H9 (cell line): ENCODE data around the gene DYRK1A. TPM values are rescaled to one million over a fixed set of nuclear protein-coding genes. Genes with fewer than 3 reads are reported as not detected.

Source experiments
- DNase-seq: peaks from one replicate; pipeline ENCODE4 v3.0.0-alpha.2; 2017
- H2AFZ ChIP-seq: one replicate; pipeline ENCODE4 v1.6.1; 2013; ENCODE audit warnings: mild to moderate bottlenecking, low read length, control low read depth, moderate library complexity
- H2AK5ac ChIP-seq: 2 replicates; pipeline ENCODE4 v1.6.1; 2013; ENCODE audit warnings: low read length, control low read depth, mixed read lengths; ENCODE audit not compliant: insufficient read length
- H2BK120ac ChIP-seq: one replicate; pipeline ENCODE4 v1.6.1; 2013; ENCODE audit warnings: low read depth, mild to moderate bottlenecking, low read length, control low read depth, inconsistent platforms; ENCODE audit not compliant: poor library complexity, severe bottlenecking
- H2BK12ac ChIP-seq: 2 replicates; pipeline ENCODE4 v1.6.1; 2013; ENCODE audit warnings: low read length, control low read depth, mixed read lengths, low read depth; ENCODE audit not compliant: insufficient read length
- H2BK15ac ChIP-seq: 2 replicates; pipeline ENCODE4 v1.6.1; 2013; ENCODE audit warnings: low read depth, low read length, control low read depth
- H2BK20ac ChIP-seq: one replicate; pipeline ENCODE4 v1.6.1; 2013; ENCODE audit warnings: low read depth, mild to moderate bottlenecking, low read length, control low read depth, inconsistent platforms; ENCODE audit not compliant: poor library complexity, severe bottlenecking
- H2BK5ac ChIP-seq: 2 replicates; pipeline ENCODE4 v1.6.1; 2013; ENCODE audit warnings: low read length, control low read depth, mixed read lengths; ENCODE audit not compliant: insufficient read length
- H3K14ac ChIP-seq: 2 replicates; pipeline ENCODE4 v1.6.1; 2013; ENCODE audit warnings: low read length, control low read depth; ENCODE audit not compliant: insufficient read depth
- H3K18ac ChIP-seq: 2 replicates; pipeline ENCODE4 v1.6.1; 2013; ENCODE audit warnings: low read depth, mild to moderate bottlenecking, mixed read lengths, low read length, control low read depth; ENCODE audit not compliant: insufficient read length
- H3K23ac ChIP-seq: 2 replicates; pipeline ENCODE4 v1.6.1; 2013; ENCODE audit warnings: low read length, control low read depth, mixed read lengths, low read depth; ENCODE audit not compliant: insufficient read length
- H3K23me2 ChIP-seq: 2 replicates; pipeline ENCODE4 v1.6.1; 2013; ENCODE audit warnings: low read depth, mild to moderate bottlenecking, mixed read lengths, low read length, control low read depth; ENCODE audit not compliant: insufficient read length, poor library complexity, severe bottlenecking
- H3K27ac ChIP-seq: 2 replicates; pipeline ENCODE4 v1.5.1; 2013; ENCODE audit warnings: low read length, control low read depth, mixed read lengths, low read depth; ENCODE audit not compliant: insufficient read length
- H3K27me3 ChIP-seq: 2 replicates; pipeline ENCODE4 v1.6.1; 2013; ENCODE audit warnings: low read length, control low read depth, inconsistent platforms; ENCODE audit not compliant: insufficient read depth
- H3K4ac ChIP-seq: 2 replicates; pipeline ENCODE4 v1.6.1; 2013; ENCODE audit warnings: low read depth, mild to moderate bottlenecking, control low read depth, inconsistent platforms, low read length, moderate library complexity
- H3K4me1 ChIP-seq: 2 replicates; pipeline ENCODE4 v1.6.1; 2013; ENCODE audit warnings: low read length, control low read depth, inconsistent platforms; ENCODE audit not compliant: insufficient read depth
- H3K4me2 ChIP-seq: 2 replicates; pipeline ENCODE4 v1.6.1; 2013; ENCODE audit warnings: low read length, control low read depth, mixed read lengths; ENCODE audit not compliant: insufficient read length, insufficient read depth
- H3K56ac ChIP-seq: 2 replicates; pipeline ENCODE4 v1.6.1; 2013; ENCODE audit warnings: low read depth, mild to moderate bottlenecking, mixed read lengths, low read length, control low read depth; ENCODE audit not compliant: insufficient read length
- H3K79me1 ChIP-seq: 2 replicates; pipeline ENCODE4 v1.6.1; 2013; ENCODE audit warnings: low read depth, mild to moderate bottlenecking, moderate library complexity, low read length, control low read depth, inconsistent platforms; ENCODE audit not compliant: insufficient read depth, poor library complexity, severe bottlenecking
- H3K79me2 ChIP-seq: 2 replicates; pipeline ENCODE4 v1.6.1; 2013; ENCODE audit warnings: low read length, control low read depth, inconsistent platforms; ENCODE audit not compliant: insufficient read depth
- H3K9ac ChIP-seq: 2 replicates; pipeline ENCODE4 v1.6.1; 2013; ENCODE audit warnings: low read length, control low read depth, mixed read lengths; ENCODE audit not compliant: insufficient read length; ENCODE audit errors: extremely low read depth
- H3K9me3 ChIP-seq: one replicate; pipeline ENCODE4 v1.6.1; 2013; ENCODE audit warnings: low read depth, low read length, inconsistent platforms; ENCODE audit not compliant: control insufficient read depth
- H3T11ph ChIP-seq: one replicate; pipeline ENCODE4 v1.6.1; 2013; ENCODE audit warnings: mild to moderate bottlenecking, low read length, control low read depth, inconsistent platforms
- H4K20me1 ChIP-seq: one replicate; pipeline ENCODE4 v1.6.1; 2013; ENCODE audit not compliant: control insufficient read depth, insufficient read length, insufficient read depth
- H4K5ac ChIP-seq: 2 replicates; pipeline ENCODE4 v1.6.1; 2013; ENCODE audit warnings: low read depth, mild to moderate bottlenecking, mixed read lengths, low read length, control low read depth; ENCODE audit not compliant: insufficient read length
- H4K8ac ChIP-seq: replicated peaks from 2 replicates; pipeline ENCODE4 v1.6.1; 2013; ENCODE audit warnings: low read length, control low read depth, mixed read lengths, low read depth; ENCODE audit not compliant: insufficient read length
- H4K91ac ChIP-seq: 2 replicates; pipeline ENCODE4 v1.6.1; 2013; ENCODE audit warnings: low read depth, mild to moderate bottlenecking, moderate library complexity, mixed read lengths, low read length, control low read depth; ENCODE audit not compliant: insufficient read length
- H3K27ac Mint-ChIP-seq, 3 experiments: 2 replicates in 2 of 3; 3 replicates in 1 of 3; pipeline ENCODE4 v1.8.0; 2020 to 2021; ENCODE audit warnings: mixed read lengths in 3 of 3, mild to moderate bottlenecking in 1 of 3, moderate library complexity in 1 of 3
- H3K27me3 Mint-ChIP-seq: 2 replicates; pipeline ENCODE4 v1.8.0; 2021; ENCODE audit warnings: low read depth, mild to moderate bottlenecking, moderate library complexity, mixed read lengths
- H3K36me3 Mint-ChIP-seq, 3 experiments: 2 replicates in 2 of 3; 3 replicates in 1 of 3; pipeline ENCODE4 v1.8.0; 2020 to 2021; ENCODE audit warnings: low read depth in 3 of 3, mixed read lengths in 3 of 3; ENCODE audit not compliant: insufficient read depth in 1 of 3
- H3K4me1 Mint-ChIP-seq, 2 experiments: 2 replicates each; pipeline ENCODE4 v1.8.0; 2020; ENCODE audit warnings: mixed read lengths in 2 of 2
- H3K4me3 Mint-ChIP-seq, 2 experiments: 2 replicates in 1 of 2; 3 replicates in 1 of 2; pipeline ENCODE4 v1.8.0; 2020 to 2021; ENCODE audit warnings: mild to moderate bottlenecking in 2 of 2, mixed read lengths in 2 of 2, moderate library complexity in 1 of 2
- H3K9me3 Mint-ChIP-seq, 2 experiments: 2 replicates in 1 of 2; 3 replicates in 1 of 2; pipeline ENCODE4 v1.8.0; 2020; ENCODE audit warnings: mild to moderate bottlenecking in 2 of 2, mixed read lengths in 2 of 2, moderate library complexity in 1 of 2
- WGBS: extraction: QIAGEN DNeasy Blood & Tissue Kit; methylation state at CpG from one replicate; pipeline ENCODE4 v1.1.7; 2013; ENCODE audit warnings: missing lambda C conversion rate, low lambda C conversion rate, mixed read lengths; ENCODE audit not compliant: insufficient read length; ENCODE audit errors: extremely low coverage; 5-methylcytosine and 5-hydroxymethylcytosine counted together
- total RNA-seq: library from RNA; stranded (reverse); gene quantifications from 2 replicates; pipeline ENCODE4 v1.2.1, GENCODE V29; 2021
- TF ChIP-seq, protein P1 (sequence below): fragments of 200-600 bp; sonication (generic); conservative IDR thresholded peaks from 3 replicates; pipeline ENCODE4 v1.8.0; 2021; ENCODE audit warnings: antibody characterized with exemption, mild to moderate bottlenecking

Gene DYRK1A
- total RNA-seq, 1 experiment from 2014 or later: 73.6 TPM

DNA sequence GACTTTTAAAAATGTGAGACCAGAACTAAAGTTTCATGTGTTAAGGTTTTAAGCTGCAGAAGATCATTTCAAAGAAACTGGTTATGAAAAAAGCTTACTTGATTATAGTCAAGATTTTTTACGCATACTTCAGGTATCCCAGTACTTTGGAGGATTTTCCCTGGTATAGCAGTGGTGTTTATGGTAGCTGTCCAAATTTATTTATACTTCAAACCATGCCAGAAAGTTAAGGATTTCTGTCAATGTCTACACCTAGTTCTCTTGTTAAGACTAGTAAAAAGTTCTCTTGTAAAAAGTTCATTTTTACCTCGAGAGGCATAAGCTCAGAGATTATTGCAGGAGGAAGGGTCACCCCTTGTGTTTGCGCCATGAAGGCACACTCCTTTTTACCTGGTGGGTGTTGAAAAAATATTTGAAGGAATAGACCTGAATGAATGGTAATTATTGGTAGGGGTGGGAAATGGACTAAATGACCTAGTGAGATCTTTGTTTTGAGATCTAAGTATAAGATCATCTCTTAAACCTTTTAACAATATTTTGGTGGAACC is 2.8 kb downstream of the DYRK1A start:
- H4K20me1 ChIP-seq: no peaks in the 10 kb centered on the region
- Mint-ChIP-seq H3K4me1 (peaks cover 56 to 60% of the 10 kb centered on the region in 2 experiments), H3K9me3 (peaks cover 4 to 6% of the 10 kb centered on the region in 2 experiments), H3K36me3 (peaks cover 2 to 4% (median 4%) of the 10 kb centered on the region in 3 experiments), H3K27me3 (no peaks in the 10 kb centered on the region), H3K27ac (peak overlapping the region in 2 of 3 experiments; percentile 46 to 74; a peak in 3 of 7 replicates), H3K4me3 (peak overlapping the region; percentile 84 to 91)
- H2BK5ac ChIP-seq: no peak overlapping the region
- H4K8ac ChIP-seq: no peak overlapping the region
- peak overlapping the region; percentile 53 for H3K9ac ChIP-seq
- no peak for DNase-seq
- H3K4ac ChIP-seq: no peak overlapping the region
- H3K18ac ChIP-seq: no peak overlapping the region
- H2BK20ac ChIP-seq: no peak overlapping the region
- no peak overlapping the region for H2BK15ac ChIP-seq
- H2BK12ac ChIP-seq: no peak overlapping the region
- peaks cover 11% of the 10 kb centered on the region for H3K23me2 ChIP-seq
- H3K56ac ChIP-seq: no peak overlapping the region
- H3K14ac ChIP-seq: no peak overlapping the region
- H2BK120ac ChIP-seq: no peak overlapping the region
- TF ChIP-seq, protein P1, sequence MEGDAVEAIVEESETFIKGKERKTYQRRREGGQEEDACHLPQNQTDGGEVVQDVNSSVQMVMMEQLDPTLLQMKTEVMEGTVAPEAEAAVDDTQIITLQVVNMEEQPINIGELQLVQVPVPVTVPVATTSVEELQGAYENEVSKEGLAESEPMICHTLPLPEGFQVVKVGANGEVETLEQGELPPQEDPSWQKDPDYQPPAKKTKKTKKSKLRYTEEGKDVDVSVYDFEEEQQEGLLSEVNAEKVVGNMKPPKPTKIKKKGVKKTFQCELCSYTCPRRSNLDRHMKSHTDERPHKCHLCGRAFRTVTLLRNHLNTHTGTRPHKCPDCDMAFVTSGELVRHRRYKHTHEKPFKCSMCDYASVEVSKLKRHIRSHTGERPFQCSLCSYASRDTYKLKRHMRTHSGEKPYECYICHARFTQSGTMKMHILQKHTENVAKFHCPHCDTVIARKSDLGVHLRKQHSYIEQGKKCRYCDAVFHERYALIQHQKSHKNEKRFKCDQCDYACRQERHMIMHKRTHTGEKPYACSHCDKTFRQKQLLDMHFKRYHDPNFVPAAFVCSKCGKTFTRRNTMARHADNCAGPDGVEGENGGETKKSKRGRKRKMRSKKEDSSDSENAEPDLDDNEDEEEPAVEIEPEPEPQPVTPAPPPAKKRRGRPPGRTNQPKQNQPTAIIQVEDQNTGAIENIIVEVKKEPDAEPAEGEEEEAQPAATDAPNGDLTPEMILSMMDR: no peak
- no peaks in the 10 kb centered on the region for H3K79me1 ChIP-seq
- WGBS: no CpG with 5 or more reads among the region's 3 CpGs
- H2AFZ ChIP-seq: no peak overlapping the region
- no peak overlapping the region for H4K91ac ChIP-seq
- H3K79me2 ChIP-seq: peaks cover 53% of the 10 kb centered on the region
- peak overlapping the region; percentile 24 for H3K4me2 ChIP-seq
- no peak overlapping the region for H3K23ac ChIP-seq
- H3K9me3 ChIP-seq: no peaks in the 10 kb centered on the region
- no peak overlapping the region for H3K27ac ChIP-seq
- H2AK5ac ChIP-seq: no peak overlapping the region
- no peak overlapping the region for H4K5ac ChIP-seq
- H3K27me3 ChIP-seq: no peaks in the 10 kb centered on the region
- H3T11ph ChIP-seq: no peak overlapping the region
- no peaks in the 10 kb centered on the region; the same call in 1 of the 2 replicates for H3K4me1 ChIP-seq
